WTC11 (cell line): ENCODE results near the gene ARID4B. TPM values are rescaled to one million over a fixed set of nuclear protein-coding genes. Genes with fewer than 3 reads are reported as not detected.

Experiments
- ATAC-seq: fragments of 200-7000 bp; cut with Tn5 transposase; 2 replicates; pipeline ENCODE4 v1.10.0; 2021; ENCODE audit warnings: mild to moderate bottlenecking, moderate library complexity
- CTCF ChIA-PET: fragments of 300-600 bp; sonication (Branson Sonifier 250); formaldehyde crosslinking; loops from one replicate; lab custom pipeline; 2021; ENCODE audit warnings: antibody characterized with exemption; lab: Charles Lee
- POLR2A ChIA-PET: fragments of 350-600 bp; sonication (Branson Sonifier 250); formaldehyde crosslinking; loops from one replicate; lab custom pipeline; 2021; ENCODE audit warnings: antibody characterized with exemption; lab: Charles Lee
- DNase-seq: peaks from one replicate; pipeline ENCODE4 v3.0.0; 2021; ENCODE audit warnings: low spot score
- H3K27ac Mint-ChIP-seq: 2 replicates; pipeline ENCODE4 v1.8.0; 2021; ENCODE audit warnings: mixed read lengths
- H3K27me3 Mint-ChIP-seq: 2 replicates; pipeline ENCODE4 v1.8.0; 2021; ENCODE audit warnings: low read depth, mild to moderate bottlenecking, moderate library complexity, mixed read lengths
- H3K36me3 Mint-ChIP-seq: 2 replicates; pipeline ENCODE4 v1.8.0; 2021; ENCODE audit warnings: mixed read lengths
- H3K4me1 Mint-ChIP-seq: 2 replicates; pipeline ENCODE4 v1.8.0; 2022; ENCODE audit warnings: mixed read lengths
- H3K4me3 Mint-ChIP-seq: 2 replicates; pipeline ENCODE4 v1.8.0; 2021; ENCODE audit warnings: mild to moderate bottlenecking, moderate library complexity, mixed read lengths
- H3K9me3 Mint-ChIP-seq: 2 replicates; pipeline ENCODE4 v1.8.0; 2021; ENCODE audit warnings: mixed read lengths
- AR ChIP-seq: fragments of 250-450 bp; sonication (Bioruptor Pico); IDR thresholded peaks from 2 replicates; pipeline ENCODE4 v1.9.0; 2021; ENCODE audit warnings: mild to moderate bottlenecking
- CBFB ChIP-seq: sonication (generic); formaldehyde crosslinking; IDR thresholded peaks from 2 replicates; pipeline ENCODE4 v1.8.1; 2022; ENCODE audit warnings: mild to moderate bottlenecking, low read depth, missing genetic modification reagents
- CDX4 ChIP-seq: fragments of 250-450 bp; sonication (Bioruptor Pico); IDR thresholded peaks from 2 replicates; pipeline ENCODE4 v1.9.0; 2021; ENCODE audit warnings: moderate library complexity, mild to moderate bottlenecking, inconsistent platforms, borderline replicate concordance
- ELF4 ChIP-seq: sonication (generic); formaldehyde crosslinking; IDR thresholded peaks from 2 replicates; pipeline ENCODE4 v1.8.1; 2022; ENCODE audit warnings: low read depth, mild to moderate bottlenecking, moderate library complexity, missing genetic modification reagents
- GRHL2 ChIP-seq: fragments of 250-450 bp; sonication (Bioruptor Pico); IDR thresholded peaks from 2 replicates; pipeline ENCODE4 v1.8.0; 2022; ENCODE audit warnings: mild to moderate bottlenecking, moderate library complexity; ENCODE audit not compliant: insufficient replicate concordance, severe bottlenecking
- GTF2I ChIP-seq: fragments of 250-450 bp; sonication (Bioruptor Pico); conservative IDR thresholded peaks from 2 replicates; pipeline ENCODE4 v1.4.0; 2021; ENCODE audit warnings: mild to moderate bottlenecking
- NR2C2 ChIP-seq: sonication (generic); formaldehyde crosslinking; IDR thresholded peaks from 2 replicates; pipeline ENCODE4 v1.8.0; 2022; ENCODE audit warnings: mild to moderate bottlenecking, missing genetic modification reagents
- SOX15 ChIP-seq: fragments of 250-450 bp; sonication (Bioruptor Pico); IDR thresholded peaks from 2 replicates; pipeline ENCODE4 v1.9.0; 2021; ENCODE audit warnings: mild to moderate bottlenecking
- TCF7 ChIP-seq: sonication (generic); formaldehyde crosslinking; IDR thresholded peaks from 2 replicates; pipeline ENCODE4 v1.8.0; 2022; ENCODE audit warnings: mild to moderate bottlenecking, low read depth, missing genetic modification reagents, moderate library complexity
- ZNF232 ChIP-seq: sonication (generic); formaldehyde crosslinking; IDR thresholded peaks from 2 replicates; pipeline ENCODE4 v1.8.0; 2022; ENCODE audit warnings: mild to moderate bottlenecking, missing genetic modification reagents
- ZNF281 ChIP-seq: sonication (generic); formaldehyde crosslinking; IDR thresholded peaks from 2 replicates; pipeline ENCODE4 v1.8.0; 2023; ENCODE audit warnings: mild to moderate bottlenecking, missing genetic modification reagents
- ZNF396 ChIP-seq: fragments of 250-450 bp; sonication (Bioruptor Pico); IDR thresholded peaks from 2 replicates; pipeline ENCODE4 v1.8.0; 2021; ENCODE audit warnings: mild to moderate bottlenecking, moderate library complexity, borderline replicate concordance
- ZNF423 ChIP-seq: fragments of 250-450 bp; sonication (Bioruptor Pico); IDR thresholded peaks from 2 replicates; pipeline ENCODE4 v2.1.2; 2022; ENCODE audit warnings: mild to moderate bottlenecking, moderate library complexity
- ZNF425 ChIP-seq: fragments of 250-450 bp; sonication (Bioruptor Pico); conservative IDR thresholded peaks from 2 replicates; pipeline ENCODE4 v1.9.0; 2021; ENCODE audit warnings: mild to moderate bottlenecking
- total RNA-seq: library from RNA; stranded (reverse); gene quantifications from 3 replicates; pipeline ENCODE4 v1.2.3, GENCODE V29; 2021
- TF ChIP-seq, protein P1 (sequence below): fragments of 250-450 bp; sonication (Bioruptor Pico); IDR thresholded peaks from 2 replicates; pipeline ENCODE4 v1.9.0; 2021; ENCODE audit warnings: mild to moderate bottlenecking
- TF ChIP-seq, protein P2 (sequence below): sonication (generic); formaldehyde crosslinking; conservative IDR thresholded peaks from 2 replicates; pipeline ENCODE4 v1.8.1; 2022; ENCODE audit warnings: mild to moderate bottlenecking, missing genetic modification reagents

The ARID4B gene
- total RNA-seq, 1 experiment from 2014 or later: 35.7 TPM

DNA sequence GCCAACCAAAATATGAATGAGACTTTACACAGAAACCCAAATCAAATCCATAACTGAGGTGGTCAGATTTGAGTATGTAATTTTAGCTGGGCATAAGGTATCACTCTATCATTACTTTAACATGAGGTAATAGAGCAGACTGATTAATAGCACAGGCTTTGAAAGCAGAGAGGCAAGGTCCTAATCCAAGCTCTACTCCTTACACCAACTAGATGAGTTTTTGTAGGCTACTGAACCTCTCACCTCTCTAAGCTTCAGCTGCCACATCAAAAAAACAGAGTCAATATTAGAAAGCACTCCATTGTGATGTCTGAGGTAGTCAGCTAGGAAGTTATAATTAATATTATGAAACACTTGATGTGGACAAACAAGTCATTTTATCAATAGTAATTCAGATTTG lies 63.7 kb downstream of the ARID4B start (continued):
- TF ChIP-seq ZNF281 (CRISPR knock-in tag) (no peak), ZNF423 (CRISPR knock-in tag) (no peak), AR (CRISPR knock-in tag) (no peak), GTF2I (CRISPR knock-in tag) (no peak), ZNF396 (no peak), ELF4 (no peak), TCF7 (CRISPR knock-in tag) (no peak), CBFB (no peak), ZNF425 (CRISPR knock-in tag) (no peak), GRHL2 (no peak), SOX15 (CRISPR knock-in tag) (no peak)
- TF ChIP-seq, protein P1, sequence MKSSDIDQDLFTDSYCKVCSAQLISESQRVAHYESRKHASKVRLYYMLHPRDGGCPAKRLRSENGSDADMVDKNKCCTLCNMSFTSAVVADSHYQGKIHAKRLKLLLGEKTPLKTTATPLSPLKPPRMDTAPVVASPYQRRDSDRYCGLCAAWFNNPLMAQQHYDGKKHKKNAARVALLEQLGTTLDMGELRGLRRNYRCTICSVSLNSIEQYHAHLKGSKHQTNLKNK (CRISPR knock-in tag): no peak

DNA sequence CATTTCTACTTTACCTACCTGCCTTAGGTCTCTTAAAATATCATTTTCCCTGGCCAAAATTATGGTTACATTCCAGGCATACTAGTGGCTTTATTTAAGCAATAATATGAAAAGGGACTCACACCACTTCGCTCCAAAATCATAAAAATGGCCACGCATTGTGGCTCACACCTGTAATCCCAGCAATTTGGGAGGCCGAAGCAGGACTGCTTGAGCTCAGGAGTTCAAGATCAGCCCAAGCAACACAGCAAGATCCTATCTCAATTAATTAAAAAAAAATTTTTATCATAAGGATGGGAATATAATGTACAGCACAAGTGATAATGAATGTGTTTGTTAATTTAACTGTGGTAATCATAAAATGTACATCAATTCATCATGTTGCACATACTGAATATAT lies 65.4 kb downstream of the ARID4B start:
- TF ChIP-seq ZNF232: no peak
- no peak for TF ChIP-seq CDX4 (CRISPR knock-in tag)
- TF ChIP-seq, protein P2, sequence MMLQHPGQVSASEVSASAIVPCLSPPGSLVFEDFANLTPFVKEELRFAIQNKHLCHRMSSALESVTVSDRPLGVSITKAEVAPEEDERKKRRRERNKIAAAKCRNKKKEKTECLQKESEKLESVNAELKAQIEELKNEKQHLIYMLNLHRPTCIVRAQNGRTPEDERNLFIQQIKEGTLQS (CRISPR knock-in tag): no peak
- no peak for TF ChIP-seq GTF2I (CRISPR knock-in tag)
- no peak for TF ChIP-seq NR2C2 (CRISPR knock-in tag)
- no peak for TF ChIP-seq TCF7 (CRISPR knock-in tag)
- no peak for DNase-seq
- H3K4me1 Mint-ChIP-seq: peaks cover 39% of the 10 kb centered on the region
- H3K27ac Mint-ChIP-seq: no peak overlapping the region
- no peak overlapping the region for H3K4me3 Mint-ChIP-seq
- ATAC-seq: no peak
- CTCF ChIA-PET: interaction anchor here (1.2 to 2.6 kb wide), 2 partner anchors 9 to 154 kb away, joined by 4 to 16 read pairs; no protein-coding TSS in a partner anchor
- no peaks in the 10 kb centered on the region for H3K9me3 Mint-ChIP-seq
- H3K36me3 Mint-ChIP-seq: no peaks in the 10 kb centered on the region
- POLR2A ChIA-PET: no interaction called here
- H3K27me3 Mint-ChIP-seq: no peaks in the 10 kb centered on the region
